Esophagus squamous epithelium (tissue), 5 donors: ENCODE results near the gene PODNL1. TPM values are rescaled to one million over a fixed set of nuclear protein-coding genes. Genes with fewer than 3 reads are reported as not detected.

Source experiments
- DNase-seq: peaks from one replicate; lab custom pipeline; 2025; lab: John Stamatoyannopoulos, UW
- H3K27ac ChIP-seq, 4 donors: fragments of 200-600 bp; sonication (generic); one replicate each; pipeline ENCODE4 v1.5.1; 2016 to 2019; ENCODE audit warnings: mild to moderate bottlenecking in 1 of 4
- H3K27me3 ChIP-seq, 4 donors: fragments of 200-600 bp; sonication (generic); 1 replicate in 3 of 4; 2 replicates in 1 of 4; pipeline versions ENCODE4 v1.5.1 to v1.6.0; 2017 to 2021; ENCODE audit warnings: antibody characterized with exemption in 1 of 4
- H3K36me3 ChIP-seq, 3 donors: fragments of 200-600 bp; sonication (generic); one replicate each; pipeline ENCODE4 v1.5.1; 2016 to 2019
- H3K4me1 ChIP-seq, 3 donors: fragments of 200-600 bp; sonication (generic); one replicate each; pipeline ENCODE4 v1.5.1; 2017 to 2019
- H3K4me3 ChIP-seq, 4 donors: fragments of 200-600 bp; sonication (generic); 1 replicate in 3 of 4; 2 replicates in 1 of 4; pipeline ENCODE4 v1.5.1; 2016 to 2019; ENCODE audit warnings: mild to moderate bottlenecking in 2 of 4, moderate library complexity in 1 of 4
- H3K9me3 ChIP-seq, 3 donors: fragments of 200-600 bp; sonication (generic); one replicate each; pipeline ENCODE4 v1.5.1; 2016 to 2019
- CTCF ChIP-seq, 6 experiments: fragments of 450-650 bp in 4 of 6; fragments of 200-600 bp in 2 of 6; sonication (generic) in 2 of 6; IDR thresholded peaks; one replicate each; pipeline ENCODE4 v1.5.1; 2016 to 2019; ENCODE audit warnings: antibody characterized with exemption in 6 of 6, mild to moderate bottlenecking in 4 of 6, moderate library complexity in 4 of 6
- POLR2A ChIP-seq, 4 donors: fragments of 450-650 bp; IDR thresholded peaks; one replicate each; pipeline ENCODE4 v1.6.1; 2017; ENCODE audit warnings: antibody characterized with exemption in 4 of 4, mild to moderate bottlenecking in 4 of 4, moderate library complexity in 3 of 4
- WGBS, 2 donors: methylation state at CpG; one replicate each; pipeline ENCODE4 v1.1.5; 2018; 5-methylcytosine and 5-hydroxymethylcytosine counted together
- intact Hi-C: fragments of 100-400 bp; cut with DNase I; formaldehyde crosslinking; loops from one replicate; pipeline ENCODE4 v1.15.0; 2022
- total RNA-seq, 4 donors: library from RNA; depleted of rRNA; stranded (reverse); fragments of >200 nt; gene quantifications; one replicate each; pipeline ENCODE4 v1.1.0, GENCODE V29; 2016
- donor health status: DM: yes; HTN: yes; CAD: no.

Gene PODNL1
- total RNA-seq, 4 donors from 2014 or later, result 2.3 to 8.0 (median 3.3) TPM

- Histone ChIP-seq H3K9me3 (no peaks in the 10 kb centered on the region), H3K27me3 (no peaks in the 10 kb centered on the region), H3K36me3 (peaks cover 17 to 33% (median 24%) of the 10 kb centered on the region in 3 donors), H3K4me1 (peaks cover 10 to 24% (median 13%) of the 10 kb centered on the region in 3 donors), H3K27ac (peak within 1 kb of the TSS; percentile 93 to 96 (median 95)), H3K4me3 (peak within 1 kb of the TSS; percentile 75 to 96 (median 90))
- TF ChIP-seq CTCF (IDR thresholded peaks at IDR 0.05) (peak in 1 of 6 experiments; percentile 17), POLR2A (IDR thresholded peaks at IDR 0.05) (peak in 2 of 4 donors; percentile 18 to 73)
- peak; percentile 98 for DNase-seq
- 0% methylated on average over 2 to 30 of the region's 65 CpGs for WGBS, 2 donors
- intact Hi-C loops, result no loop called here
Observed at GRCh38 chr19:13952154-13952930, 14.1 kb upstream of the PODNL1 start, which contains the start of gene DCAF15. Gene DCAF15 (plus strand): TSS chr19:13952509. CDS start chr19:13952513, 4 bp downstream.

DNA sequence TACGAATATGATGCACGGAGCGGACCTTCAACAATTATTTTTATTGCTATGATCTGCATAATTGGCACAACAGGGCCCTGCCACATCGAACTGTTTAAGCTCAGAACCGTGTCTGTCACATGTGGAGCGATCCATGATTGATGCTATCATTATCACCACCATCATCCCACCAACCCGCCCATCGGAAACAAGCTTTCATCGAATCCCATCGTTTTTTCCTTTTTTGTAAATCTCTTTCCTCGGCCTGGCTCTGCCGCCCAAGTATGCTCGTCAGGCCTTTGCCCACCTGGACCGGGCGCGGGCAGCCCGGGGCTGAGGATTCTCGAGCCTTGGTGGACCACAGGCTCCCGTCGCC lies 13.6 kb upstream of the PODNL1 start:
- H3K27ac ChIP-seq, result peak overlapping the region in 2 of 4 donors; percentile 25 to 93
- peaks cover 10 to 26% (median 13%) of the 10 kb centered on the region in 3 donors for H3K4me1 ChIP-seq
- WGBS, 2 donors, result 14 to 16% methylated on average over 10 to 13 of the region's 20 CpGs
- H3K4me3 ChIP-seq, result peak overlapping the region; percentile 75 to 96 (median 90)
- TF ChIP-seq CTCF (IDR thresholded peaks at IDR 0.05) (no peak), POLR2A (IDR thresholded peaks at IDR 0.05) (no peak)
- peaks cover 14 to 28% (median 19%) of the 10 kb centered on the region in 3 donors for H3K36me3 ChIP-seq
- DNase-seq, result no peak
- intact Hi-C loops, result no loop called here
- no peaks in the 10 kb centered on the region for H3K9me3 ChIP-seq
- H3K27me3 ChIP-seq, result no peaks in the 10 kb centered on the region

- intact Hi-C loops, result no loop called here
- 82 to 85% methylated on average over 2 of the region's 2 CpGs for WGBS, 2 donors
- TF ChIP-seq POLR2A (IDR thresholded peaks at IDR 0.05) (no peak), CTCF (IDR thresholded peaks at IDR 0.05) (no peak)
- no peak overlapping the region for H3K4me3 ChIP-seq
- H3K27me3 ChIP-seq, result no peaks in the 10 kb centered on the region
- no peaks in the 10 kb centered on the region for H3K9me3 ChIP-seq
- peaks cover 7 to 20% (median 12%) of the 10 kb centered on the region in 3 donors for H3K36me3 ChIP-seq
- H3K27ac ChIP-seq, result no peak overlapping the region
- peaks cover 13 to 33% (median 14%) of the 10 kb centered on the region in 3 donors for H3K4me1 ChIP-seq
- DNase-seq, result no peak
Observed at GRCh38 chr19:13951043-13951442, 12.8 kb upstream of the PODNL1 start.

DNA sequence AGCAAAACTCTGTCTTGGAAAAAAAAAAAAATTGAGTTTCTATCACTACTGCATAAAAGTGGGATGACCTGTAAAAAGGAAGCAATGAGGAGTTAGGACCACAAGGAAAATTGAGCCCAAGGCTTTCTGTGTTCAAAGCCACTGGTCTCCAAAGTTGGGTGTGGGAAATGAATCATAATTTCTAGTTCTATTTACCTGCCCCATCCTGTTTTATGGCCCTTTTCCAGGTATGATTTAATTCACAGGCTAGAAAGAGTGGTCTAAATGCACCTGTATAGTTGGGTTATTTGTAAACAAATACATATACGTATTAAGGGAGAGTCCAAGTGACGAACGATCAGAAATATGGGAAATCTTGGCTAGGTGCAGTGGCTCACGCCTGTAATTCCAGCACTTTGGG lies 8.2 kb upstream of the PODNL1 start:
- Histone ChIP-seq H3K36me3 (no peaks in the 10 kb centered on the region), H3K9me3 (no peaks in the 10 kb centered on the region), H3K27me3 (no peaks in the 10 kb centered on the region), H3K4me3 (no peak overlapping the region), H3K4me1 (peaks cover 0 to 14% (median 6%) of the 10 kb centered on the region in 3 donors), H3K27ac (peak overlapping the region in 3 of 4 donors; percentile 33 to 73 (median 64))
- WGBS, 2 donors, result 50 to 58% methylated on average over 4 of the region's 4 CpGs
- no peak for TF ChIP-seq CTCF (IDR thresholded peaks at IDR 0.05)
- no peak for TF ChIP-seq POLR2A (IDR thresholded peaks at IDR 0.05)
- intact Hi-C loops, result no loop called here
- no peak for DNase-seq

- intact Hi-C loops, result no loop called here
- H3K9me3 ChIP-seq, result no peaks in the 10 kb centered on the region
- WGBS, 2 donors, result 67 to 100% methylated on average over 1 of the region's 1 CpG
Observed at GRCh38 chr19:13942023-13942684, 3.9 kb upstream of the PODNL1 start.

More at GRCh38 chr19:13942023-13942684, 3.9 kb upstream of the PODNL1 start:
- Histone ChIP-seq H3K27ac (no peak overlapping the region), H3K36me3 (no peaks in the 10 kb centered on the region), H3K27me3 (peaks cover 0 to 17% (median 0%) of the 10 kb centered on the region in 4 donors), H3K4me1 (peaks cover 0 to 30% (median 6%) of the 10 kb centered on the region in 3 donors), H3K4me3 (no peak overlapping the region)
- DNase-seq, result no peak
- TF ChIP-seq POLR2A (IDR thresholded peaks at IDR 0.05) (no peak), CTCF (IDR thresholded peaks at IDR 0.05) (no peak)
